Measurements from ENCODE around the gene TJP1. TPM values are rescaled to one million over a fixed set of nuclear protein-coding genes. Genes with fewer than 3 reads are reported as not detected.

The TJP1 gene
- total RNA-seq, 1 experiment from 2014 or later, result 140 TPM

DNA sequence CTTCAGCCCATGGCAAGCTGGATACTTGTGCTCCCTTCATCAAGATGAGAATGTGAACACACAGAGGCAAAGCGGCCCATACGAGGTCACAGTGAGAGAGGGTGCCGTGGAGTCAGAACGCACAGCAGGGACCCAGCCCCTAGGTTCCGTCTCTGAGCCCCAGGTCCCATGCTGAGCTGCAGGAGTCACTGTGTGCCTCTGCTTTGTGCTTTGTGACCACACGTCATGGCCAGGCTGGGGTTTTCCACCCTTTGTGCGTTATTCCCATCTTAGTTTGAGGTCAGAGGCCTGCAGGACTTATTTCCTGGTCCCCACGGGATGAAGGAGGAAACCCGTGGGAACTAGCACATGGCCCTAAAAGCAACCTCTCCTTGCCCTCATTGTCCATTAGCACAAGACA is 140.3 kb downstream of the TJP1 start:
- Histone ChIP-seq H2BK15ac (ENCODE audit: low read depth, low read length) (no peak overlapping the region), H3T11ph (ENCODE audit: low read length) (no peak overlapping the region), H3K27me3 (ENCODE audit: insufficient read depth, low read length) (no peaks in the 10 kb centered on the region), H3K4me1 (ENCODE audit: insufficient read depth, low read length) (no peaks in the 10 kb centered on the region), H4K91ac (ENCODE audit: insufficient read length, low read depth, low read length) (no peak overlapping the region), H3K9ac (ENCODE audit: extremely low read depth, insufficient read length, low read length) (no peak overlapping the region), H4K8ac (replicated peaks; ENCODE audit: insufficient read length, low read depth, low read length) (no peak overlapping the region), H3K56ac (ENCODE audit: insufficient read length, low read depth, low read length) (no peak overlapping the region), H2AK5ac (ENCODE audit: insufficient read length, low read length) (no peak overlapping the region), H3K79me2 (ENCODE audit: insufficient read depth, low read length) (no peaks in the 10 kb centered on the region), H4K20me1 (ENCODE audit: control insufficient read depth, insufficient read depth, insufficient read length) (no peaks in the 10 kb centered on the region), H2BK120ac (ENCODE audit: low read depth, low read length, poor library complexity, severe bottlenecking) (no peak overlapping the region), H3K4ac (ENCODE audit: low read depth, low read length) (no peak overlapping the region), H3K4me2 (ENCODE audit: insufficient read depth, insufficient read length, low read length) (no peak overlapping the region), H3K79me1 (ENCODE audit: insufficient read depth, low read depth, low read length, poor library complexity, severe bottlenecking) (no peaks in the 10 kb centered on the region), H2BK20ac (ENCODE audit: low read depth, low read length, poor library complexity, severe bottlenecking) (no peak overlapping the region), H3K27ac (ENCODE audit: insufficient read length, low read depth, low read length) (no peak overlapping the region), H2BK12ac (ENCODE audit: insufficient read length, low read depth, low read length) (no peak overlapping the region), H3K14ac (ENCODE audit: insufficient read depth, low read length) (no peak overlapping the region), H4K5ac (ENCODE audit: insufficient read length, low read depth, low read length) (no peak overlapping the region), H3K23ac (ENCODE audit: insufficient read length, low read depth, low read length) (no peak overlapping the region), H3K18ac (ENCODE audit: insufficient read length, low read depth, low read length) (no peak overlapping the region), H3K23me2 (ENCODE audit: insufficient read length, low read depth, low read length, poor library complexity, severe bottlenecking) (no peaks in the 10 kb centered on the region), H3K9me3 (ENCODE audit: control insufficient read depth, low read depth, low read length) (no peaks in the 10 kb centered on the region), H2AFZ (ENCODE audit: low read length) (no peak overlapping the region), H2BK5ac (ENCODE audit: insufficient read length, low read length) (no peak overlapping the region)
- no peaks in the 10 kb centered on the region for H3K27me3 Mint-ChIP-seq (ENCODE audit: low read depth)
- H3K36me3 Mint-ChIP-seq (ENCODE audit: insufficient read depth in 1 of 3, low read depth in 3 of 3), result peaks cover 0 to 8% (median 7%) of the 10 kb centered on the region in 3 experiments; a peak in 3 of 7 replicates
- no peak overlapping the region for H3K4me3 Mint-ChIP-seq
- no peak overlapping the region for H3K27ac Mint-ChIP-seq
- TF ChIP-seq, protein P1, sequence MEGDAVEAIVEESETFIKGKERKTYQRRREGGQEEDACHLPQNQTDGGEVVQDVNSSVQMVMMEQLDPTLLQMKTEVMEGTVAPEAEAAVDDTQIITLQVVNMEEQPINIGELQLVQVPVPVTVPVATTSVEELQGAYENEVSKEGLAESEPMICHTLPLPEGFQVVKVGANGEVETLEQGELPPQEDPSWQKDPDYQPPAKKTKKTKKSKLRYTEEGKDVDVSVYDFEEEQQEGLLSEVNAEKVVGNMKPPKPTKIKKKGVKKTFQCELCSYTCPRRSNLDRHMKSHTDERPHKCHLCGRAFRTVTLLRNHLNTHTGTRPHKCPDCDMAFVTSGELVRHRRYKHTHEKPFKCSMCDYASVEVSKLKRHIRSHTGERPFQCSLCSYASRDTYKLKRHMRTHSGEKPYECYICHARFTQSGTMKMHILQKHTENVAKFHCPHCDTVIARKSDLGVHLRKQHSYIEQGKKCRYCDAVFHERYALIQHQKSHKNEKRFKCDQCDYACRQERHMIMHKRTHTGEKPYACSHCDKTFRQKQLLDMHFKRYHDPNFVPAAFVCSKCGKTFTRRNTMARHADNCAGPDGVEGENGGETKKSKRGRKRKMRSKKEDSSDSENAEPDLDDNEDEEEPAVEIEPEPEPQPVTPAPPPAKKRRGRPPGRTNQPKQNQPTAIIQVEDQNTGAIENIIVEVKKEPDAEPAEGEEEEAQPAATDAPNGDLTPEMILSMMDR (conservative IDR thresholded peaks at IDR 0.05), result no peak
- peaks cover 12% of the 10 kb centered on the region in 2 experiments for H3K4me1 Mint-ChIP-seq
- DNase-seq, result no peak
- no CpG with 5 or more reads among the region's 9 CpGs for WGBS (ENCODE audit: extremely low coverage, insufficient read length, low lambda C conversion rate)
- H3K9me3 Mint-ChIP-seq, result peaks cover 0 to 6% of the 10 kb centered on the region in 2 experiments; a peak in 3 of 5 replicates
